IPS DF 6.9 (cell line): ENCODE measurements around the gene C7orf25.

Experiments
- DNase-seq: peaks from one replicate; pipeline ENCODE4 v3.0.0-alpha.2; 2013; ENCODE audit warnings: low read depth, low spot score
- H3K27ac ChIP-seq: one replicate; pipeline ENCODE4 v1.5.1; 2013; ENCODE audit warnings: low read length, control low read depth
- H3K27me3 ChIP-seq: 2 replicates; pipeline ENCODE4 v1.6.1; 2013; ENCODE audit warnings: mild to moderate bottlenecking, low read length; ENCODE audit not compliant: control insufficient read depth, insufficient read depth
- H3K36me3 ChIP-seq: 2 replicates; pipeline ENCODE4 v1.6.1; 2013; ENCODE audit warnings: low read length; ENCODE audit not compliant: control insufficient read depth, insufficient read depth
- H3K4me1 ChIP-seq: 2 replicates; pipeline ENCODE4 v1.6.1; 2013; ENCODE audit warnings: low read length; ENCODE audit not compliant: control insufficient read depth, insufficient read depth
- H3K4me3 ChIP-seq: 2 replicates; pipeline ENCODE4 v1.5.1; 2013; ENCODE audit warnings: mild to moderate bottlenecking, low read length
- H3K9me3 ChIP-seq: 2 replicates; pipeline ENCODE4 v1.6.1; 2013; ENCODE audit warnings: low read length, inconsistent platforms; ENCODE audit not compliant: control insufficient read depth, insufficient read depth
- WGBS: extraction: QIAGEN DNeasy Blood & Tissue Kit; methylation state at CpG from one replicate; pipeline ENCODE4 v1.1.7; 2013; ENCODE audit warnings: mixed read lengths, missing lambda C conversion rate; ENCODE audit not compliant: insufficient read length, insufficient coverage; 5-methylcytosine and 5-hydroxymethylcytosine counted together

Gene C7orf25

GRCh38 chr7:42930889-42931288, 19.0 kb upstream of the C7orf25 start:
- no peak for DNase-seq
- no peaks in the 10 kb centered on the region for H3K27me3 ChIP-seq
- peak overlapping the region; percentile 73; the same call in 1 of the 2 replicates for H3K4me3 ChIP-seq
- no peaks in the 10 kb centered on the region for H3K9me3 ChIP-seq
- H3K36me3 ChIP-seq, result peaks cover under 1% of the 10 kb centered on the region; the same call in 1 of the 2 replicates
- H3K4me1 ChIP-seq, result no peaks in the 10 kb centered on the region; the same call in 1 of the 2 replicates
- no peak overlapping the region for H3K27ac ChIP-seq
- WGBS, result no CpG with 5 or more reads among the region's 5 CpGs

- no peaks in the 10 kb centered on the region; the same call in 1 of the 2 replicates for H3K4me1 ChIP-seq
- no peaks in the 10 kb centered on the region for H3K9me3 ChIP-seq
- no peak overlapping the region for H3K4me3 ChIP-seq
- WGBS, result 100% methylated on average over 1 of the region's 3 CpGs
- no peaks in the 10 kb centered on the region for H3K27me3 ChIP-seq
- peaks cover 7% of the 10 kb centered on the region; the same call in 1 of the 2 replicates for H3K36me3 ChIP-seq
- DNase-seq, result no peak
- H3K27ac ChIP-seq, result no peak overlapping the region
These were observed 17.6 kb upstream of the C7orf25 start for GRCh38 chr7:42929449-42929848.

GRCh38 chr7:42928754-42929153, 16.9 kb upstream of the C7orf25 start:
- no peak for DNase-seq
- Histone ChIP-seq H3K4me3 (no peak overlapping the region), H3K9me3 (no peaks in the 10 kb centered on the region), H3K4me1 (no peaks in the 10 kb centered on the region; the same call in 1 of the 2 replicates), H3K27ac (no peak overlapping the region), H3K27me3 (no peaks in the 10 kb centered on the region), H3K36me3 (peaks cover 7% of the 10 kb centered on the region; the same call in 1 of the 2 replicates)
- WGBS, result 100% methylated on average over 1 of the region's 3 CpGs

- Histone ChIP-seq H3K36me3 (peaks cover 9% of the 10 kb centered on the region; the same call in 1 of the 2 replicates), H3K9me3 (no peaks in the 10 kb centered on the region), H3K4me1 (no peaks in the 10 kb centered on the region), H3K4me3 (no peak overlapping the region), H3K27me3 (no peaks in the 10 kb centered on the region), H3K27ac (no peak overlapping the region)
- DNase-seq, result no peak
- whole genome bisulfite sequencing, result no CpG with 5 or more reads among the region's 5 CpGs
These were observed 14.3 kb upstream of the C7orf25 start for GRCh38 chr7:42926204-42926603.

- Histone ChIP-seq H3K4me1 (no peaks in the 10 kb centered on the region), H3K9me3 (no peaks in the 10 kb centered on the region), H3K4me3 (no peak overlapping the region), H3K27ac (no peak overlapping the region), H3K36me3 (peaks cover 9% of the 10 kb centered on the region; the same call in 1 of the 2 replicates), H3K27me3 (no peaks in the 10 kb centered on the region)
- WGBS, result no CpG with 5 or more reads among the region's 1 CpG
- DNase-seq, result no peak
These were observed 13.8 kb upstream of the C7orf25 start for GRCh38 chr7:42925630-42926029.

GRCh38 chr7:42924223-42924838, 12.5 kb upstream of the C7orf25 start:
- H3K4me3 ChIP-seq, result no peak overlapping the region
- peaks cover 15% of the 10 kb centered on the region; the same call in 1 of the 2 replicates for H3K36me3 ChIP-seq
- H3K27me3 ChIP-seq, result no peaks in the 10 kb centered on the region
- WGBS, result no CpG with 5 or more reads among the region's 5 CpGs
- H3K4me1 ChIP-seq, result no peaks in the 10 kb centered on the region
- no peak overlapping the region for H3K27ac ChIP-seq
- no peak for DNase-seq
- H3K9me3 ChIP-seq, result no peaks in the 10 kb centered on the region

GRCh38 chr7:42922017-42922753, 10.3 kb upstream of the C7orf25 start:
- DNase-seq, result no peak
- H3K4me3 ChIP-seq, result no peak overlapping the region
- no peak overlapping the region for H3K27ac ChIP-seq
- WGBS, result no CpG with 5 or more reads among the region's 3 CpGs
- H3K4me1 ChIP-seq, result no peaks in the 10 kb centered on the region
- H3K9me3 ChIP-seq, result no peaks in the 10 kb centered on the region
- no peaks in the 10 kb centered on the region for H3K27me3 ChIP-seq
- H3K36me3 ChIP-seq, result peaks cover 15% of the 10 kb centered on the region; the same call in 1 of the 2 replicates

GRCh38 chr7:42915356-42915755, 3.5 kb upstream of the C7orf25 start:
- no peaks in the 10 kb centered on the region for H3K9me3 ChIP-seq
- H3K36me3 ChIP-seq, result peaks cover 6% of the 10 kb centered on the region; the same call in 1 of the 2 replicates
- H3K27ac ChIP-seq, result no peak overlapping the region
- no CpG with 5 or more reads among the region's 1 CpG for WGBS
- H3K27me3 ChIP-seq, result no peaks in the 10 kb centered on the region
- H3K4me3 ChIP-seq, result no peak overlapping the region
- no peak for DNase-seq
- H3K4me1 ChIP-seq, result 0 out of 2 replicates have a peak, but pooled peaks cover 2% of the 10 kb centered on the region

GRCh38 chr7:42914421-42915045, 2.7 kb upstream of the C7orf25 start:
- Histone ChIP-seq H3K36me3 (no peaks in the 10 kb centered on the region; the same call in 1 of the 2 replicates), H3K27ac (no peak overlapping the region), H3K4me3 (no peak overlapping the region), H3K27me3 (no peaks in the 10 kb centered on the region), H3K9me3 (no peaks in the 10 kb centered on the region), H3K4me1 (0 out of 2 replicates have a peak, but pooled peaks cover 3% of the 10 kb centered on the region)
- no peak for DNase-seq
- no CpG with 5 or more reads among the region's 5 CpGs for WGBS

- Histone ChIP-seq H3K27me3 (no peaks in the 10 kb centered on the region), H3K9me3 (no peaks in the 10 kb centered on the region), H3K36me3 (no peaks in the 10 kb centered on the region; the same call in 1 of the 2 replicates), H3K4me3 (no peak overlapping the region), H3K4me1 (0 out of 2 replicates have a peak, but pooled peaks cover 3% of the 10 kb centered on the region), H3K27ac (no peak overlapping the region)
- no peak for DNase-seq
- no CpG with 5 or more reads among the region's 6 CpGs for WGBS
These were observed 2.1 kb upstream of the C7orf25 start for GRCh38 chr7:42914009-42914408.
